OCI-LY3 (cell line): Measurements from ENCODE around the gene FAM83B.
"Not testable (repeated sequence)": the region's sequence is repeated elsewhere in the genome, so short reads cannot be mapped to it uniquely, and the experiment has no call there.

Experiments used
- H2AFZ ChIP-seq: fragments of 200-600, 300-600 bp; shearing (Covaris generic); 2 replicates; pipeline ENCODE4 v1.6.0; 2014; ENCODE audit warnings: antibody characterized with exemption, low read depth, low read length
- H3K27ac ChIP-seq: fragments of 200-600, 300-600 bp; sonication (generic); 2 replicates; pipeline ENCODE4 v1.5.1; 2014; ENCODE audit warnings: mild to moderate bottlenecking, low read length, moderate library complexity, mixed read lengths
- H3K27me3 ChIP-seq: fragments of 200-600, 300-600 bp; sonication (generic); 2 replicates; pipeline ENCODE4 v1.6.1; 2014; ENCODE audit warnings: low read depth, low read length, mixed read lengths
- H3K36me3 ChIP-seq: fragments of 200-600, 300-600 bp; sonication (generic); replicated peaks from 2 replicates; pipeline ENCODE3; 2014; ENCODE audit warnings: low read depth, low read length, mixed read lengths
- H3K4me1 ChIP-seq: fragments of 300-600, 200-600 bp; sonication (generic); 2 replicates; pipeline ENCODE4 v1.6.1; 2014; ENCODE audit warnings: low read length, mixed read lengths
- H3K4me2 ChIP-seq: fragments of 200-600, 300-600 bp; sonication (generic); 2 replicates; pipeline ENCODE4 v1.6.1; 2014; ENCODE audit warnings: low read length, mixed read lengths
- H3K4me3 ChIP-seq: fragments of 300-600, 200-600 bp; sonication (generic); 2 replicates; pipeline ENCODE4 v1.5.1; 2014; ENCODE audit warnings: antibody characterized with exemption, mild to moderate bottlenecking, low read length, moderate library complexity
- H3K79me2 ChIP-seq: fragments of 300-600, 200-600 bp; shearing (Covaris generic); 2 replicates; pipeline ENCODE4 v1.6.1; 2014; ENCODE audit warnings: mild to moderate bottlenecking, low read length, mixed read lengths
- H3K9ac ChIP-seq: fragments of 300-600, 200-600 bp; shearing (Covaris generic); 2 replicates; pipeline ENCODE4 v1.6.0; 2014; ENCODE audit warnings: mild to moderate bottlenecking, low read length, moderate library complexity
- H3K9me3 ChIP-seq: fragments of 200-600, 300-600 bp; shearing (Covaris generic); 2 replicates; pipeline ENCODE4 v1.6.1; 2014; ENCODE audit warnings: low read length, mixed read lengths; ENCODE audit not compliant: insufficient read depth
- H4K20me1 ChIP-seq: fragments of 200-600, 300-600 bp; sonication (generic); 2 replicates; pipeline ENCODE4 v1.6.1; 2016; ENCODE audit warnings: low read length, mixed read lengths; ENCODE audit not compliant: insufficient read depth
- CTCF ChIP-seq: fragments of 200-600, 300-600 bp; sonication (generic); IDR thresholded peaks from 2 replicates; pipeline ENCODE4 v1.5.1; 2014; ENCODE audit warnings: antibody characterized with exemption, low read length, low read depth
- EZH2phosphoT487 ChIP-seq: fragments of 200-600 bp; shearing (Covaris generic); IDR thresholded peaks from 2 replicates; pipeline ENCODE4 v1.6.1; 2018; ENCODE audit warnings: antibody characterized with exemption, mixed run types, low read depth

FAM83B gene

GRCh38 chr6:54846243-54846856 is at the start of gene FAM83B:
Gene FAM83B (plus strand): TSS chr6:54846771. CDS start chr6:54870247, 23,476 bp downstream.
- no peak within 1 kb of the TSS for H3K9ac ChIP-seq
- no peaks in the 10 kb centered on the region for H3K36me3 ChIP-seq
- no peak within 1 kb of the TSS for H3K4me3 ChIP-seq
- no peaks in the 10 kb centered on the region for H4K20me1 ChIP-seq
- H3K4me1 ChIP-seq: no peaks in the 10 kb centered on the region
- no peak within 1 kb of the TSS for H3K27ac ChIP-seq
- H3K4me2 ChIP-seq: no peak within 1 kb of the TSS
- H2AFZ ChIP-seq: no peak within 1 kb of the TSS
- no peaks in the 10 kb centered on the region for H3K27me3 ChIP-seq
- H3K79me2 ChIP-seq: no peaks in the 10 kb centered on the region
- no peak for TF ChIP-seq CTCF
- no peak for TF ChIP-seq EZH2phosphoT487
- no peaks in the 10 kb centered on the region for H3K9me3 ChIP-seq

GRCh38 chr6:54796918-54797317 is 49.7 kb upstream of the FAM83B start:
- not testable (repeated sequence) for H2AFZ ChIP-seq, H3K4me3 ChIP-seq, H4K20me1 ChIP-seq, H3K9me3 ChIP-seq, H3K9ac ChIP-seq, H3K36me3 ChIP-seq, H3K27ac ChIP-seq, H3K27me3 ChIP-seq, H3K4me2 ChIP-seq, H3K4me1 ChIP-seq, H3K79me2 ChIP-seq

GRCh38 chr6:54800050-54800600 is 46.4 kb upstream of the FAM83B start:
- H3K27me3 ChIP-seq: no peaks in the 10 kb centered on the region
- no peak overlapping the region for H3K4me2 ChIP-seq
- TF ChIP-seq CTCF: no peak
- TF ChIP-seq EZH2phosphoT487: no peak
- no peaks in the 10 kb centered on the region for H3K36me3 ChIP-seq
- peaks cover 3% of the 10 kb centered on the region; the same call in 1 of the 2 replicates for H3K4me1 ChIP-seq
- H4K20me1 ChIP-seq: no peaks in the 10 kb centered on the region
- H3K27ac ChIP-seq: no peak overlapping the region
- H3K79me2 ChIP-seq: no peaks in the 10 kb centered on the region
- H3K9me3 ChIP-seq: no peaks in the 10 kb centered on the region
- H2AFZ ChIP-seq: no peak overlapping the region
- no peak overlapping the region for H3K4me3 ChIP-seq
- H3K9ac ChIP-seq: no peak overlapping the region

GRCh38 chr6:54801244-54801643 is 45.3 kb upstream of the FAM83B start:
- Histone ChIP-seq H3K27ac (no peak overlapping the region), H3K79me2 (no peaks in the 10 kb centered on the region), H4K20me1 (no peaks in the 10 kb centered on the region), H3K9ac (no peak overlapping the region), H3K27me3 (no peaks in the 10 kb centered on the region), H3K4me3 (no peak overlapping the region), H3K9me3 (no peaks in the 10 kb centered on the region), H2AFZ (no peak overlapping the region), H3K4me1 (peaks cover 3% of the 10 kb centered on the region; the same call in 1 of the 2 replicates), H3K36me3 (no peaks in the 10 kb centered on the region), H3K4me2 (no peak overlapping the region)
- TF ChIP-seq CTCF (no peak), EZH2phosphoT487 (no peak)
